ENCODE data around the gene PACRG. TPM values are rescaled to one million over a fixed set of nuclear protein-coding genes. Genes with fewer than 3 reads are reported as not detected.
"Not testable (repeated sequence)": the region's sequence is repeated elsewhere in the genome, so short reads cannot be mapped to it uniquely, and the experiment has no call there.

The PACRG gene
- total RNA-seq, 1 donor from 2014 or later: 4.3 TPM

- intact Hi-C loops (cut with DNase I): no loop called here
- ATAC-seq: no peak
- DNase-seq (ENCODE audit: low spot score): no peak
Observed at GRCh38 chr6:163300838-163301237, 573.1 kb downstream of the PACRG start.

GRCh38 chr6:163301726-163302635 lies 574.2 kb downstream of the PACRG start:
- ATAC-seq (no peak), DNase-seq (ENCODE audit: low spot score) (no peak)
- intact Hi-C loops (cut with DNase I): no loop called here

GRCh38 chr6:163302747-163303146 lies 575.0 kb downstream of the PACRG start:
- intact Hi-C loops (cut with DNase I): no loop called here
- no peak for ATAC-seq
- DNase-seq (ENCODE audit: low spot score): no peak

- intact Hi-C loops (cut with DNase I): no loop called here
- DNase-seq (ENCODE audit: low spot score) (no peak), ATAC-seq (no peak)
Observed at GRCh38 chr6:163306000-163306399, 578.2 kb downstream of the PACRG start.

GRCh38 chr6:163308629-163309440 lies 581.1 kb downstream of the PACRG start:
- DNase-seq (ENCODE audit: low spot score) (no peak), ATAC-seq (no peak)
- intact Hi-C loops (cut with DNase I): no loop called here

GRCh38 chr6:163309491-163310026 lies 581.8 kb downstream of the PACRG start:
- no peak for DNase-seq (ENCODE audit: low spot score)
- ATAC-seq: no peak
- intact Hi-C loops (cut with DNase I): no loop called here

GRCh38 chr6:163310096-163310972 lies 582.6 kb downstream of the PACRG start:
- DNase-seq (ENCODE audit: low spot score) (no peak), ATAC-seq (no peak)
- intact Hi-C loops (cut with DNase I): no loop called here

GRCh38 chr6:163310973-163311383 lies 583.2 kb downstream of the PACRG start:
- ATAC-seq: no peak
- intact Hi-C loops (cut with DNase I): no loop called here
- no peak for DNase-seq (ENCODE audit: low spot score)

GRCh38 chr6:163311830-163312229 lies 584.1 kb downstream of the PACRG start:
- intact Hi-C loops (cut with DNase I): no loop called here
- ATAC-seq: no peak
- no peak for DNase-seq (ENCODE audit: low spot score)

GRCh38 chr6:163313566-163313965 lies 585.8 kb downstream of the PACRG start:
- ATAC-seq (no peak), DNase-seq (ENCODE audit: low spot score) (no peak)
- intact Hi-C loops (cut with DNase I): no loop called here

GRCh38 chr6:163313981-163314380 lies 586.2 kb downstream of the PACRG start:
- DNase-seq (ENCODE audit: low spot score) (no peak), ATAC-seq (peak; percentile 6)
- intact Hi-C loops (cut with DNase I): no loop called here

- intact Hi-C loops (cut with DNase I): no loop called here
- DNase-seq (ENCODE audit: low spot score) (no peak), ATAC-seq (peak; percentile 74)
Observed at GRCh38 chr6:163314791-163315470, 587.2 kb downstream of the PACRG start.

- DNase-seq (ENCODE audit: low spot score); intact Hi-C loops (cut with DNase I): not testable (repeated sequence)
Observed at GRCh38 chr6:163316866-163317495, 589.2 kb downstream of the PACRG start.

GRCh38 chr6:163318071-163318786 lies 590.5 kb downstream of the PACRG start:
- no peak for DNase-seq (ENCODE audit: low spot score)
- intact Hi-C loops (cut with DNase I): no loop called here
- ATAC-seq: no peak

More at GRCh38 chr6:163316866-163317495, 589.2 kb downstream of the PACRG start:
- ATAC-seq: not testable (repeated sequence)

GRCh38 chr6:163319609-163320366 lies 592.0 kb downstream of the PACRG start:
- DNase-seq (ENCODE audit: low spot score) (no peak), ATAC-seq (no peak)
- intact Hi-C loops (cut with DNase I): no loop called here

GRCh38 chr6:163320402-163320801 lies 592.6 kb downstream of the PACRG start:
- no peak for ATAC-seq
- no peak for DNase-seq (ENCODE audit: low spot score)
- intact Hi-C loops (cut with DNase I): no loop called here
